Activated effector memory CD4-positive, alpha-beta T cell treated with anti-CD3 and anti-CD28 coated beads, Interleukin-2, amount 50 U/mL, for 16 hours (primary cell): ENCODE data around the gene LSM14A.
A peak's percentile ranks its signal among the peaks of the same experiment; 100 is the strongest.
"Not testable (repeated sequence)": the region's sequence is repeated elsewhere in the genome, so short reads cannot be mapped to it uniquely, and the experiment has no call there.

Experiments used
- DNase-seq: peaks from one replicate; pipeline ENCODE4 v3.0.0-alpha.2; 2020

The LSM14A gene

DNA sequence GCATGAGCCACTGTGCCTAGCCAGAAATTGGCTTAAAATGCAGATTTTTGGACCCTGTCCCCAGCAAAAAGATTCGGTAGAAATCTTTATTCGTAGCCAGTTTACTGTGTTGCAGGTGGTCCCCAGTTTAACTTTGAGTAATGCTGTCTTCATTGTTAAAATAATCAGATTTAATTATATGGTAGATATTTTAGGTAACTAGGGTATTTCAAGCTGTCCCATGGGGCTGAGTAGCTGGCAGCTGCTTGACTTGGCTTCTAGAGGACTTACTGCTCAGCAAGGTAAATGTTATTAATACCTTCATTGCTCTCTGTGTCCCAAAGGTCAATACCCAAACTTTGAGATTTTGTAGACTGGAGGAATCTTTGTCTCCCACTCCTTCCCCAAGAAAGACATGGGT is 21.1 kb downstream of the LSM14A start:
- DNase-seq = no peak

DNA sequence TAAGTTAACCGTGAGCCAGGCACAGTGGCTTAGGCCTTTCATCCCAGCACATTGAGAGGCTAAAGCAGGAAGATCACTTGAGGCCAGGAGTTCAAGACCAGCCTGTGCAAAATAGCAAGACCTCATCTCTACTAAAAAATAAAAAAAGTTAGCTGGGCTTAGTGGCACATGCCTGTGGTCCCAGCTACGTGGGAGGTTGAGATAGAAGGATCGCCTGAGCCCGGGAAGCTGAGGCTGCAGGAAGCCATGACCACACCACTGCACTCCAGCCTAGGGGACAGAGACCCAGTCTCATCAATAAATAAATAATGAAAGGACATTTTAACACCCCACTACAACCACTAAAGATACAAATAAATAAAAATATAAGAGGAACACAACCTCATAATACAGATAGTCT is 21.6 kb downstream of the LSM14A start:
- DNase-seq = no peak

DNA sequence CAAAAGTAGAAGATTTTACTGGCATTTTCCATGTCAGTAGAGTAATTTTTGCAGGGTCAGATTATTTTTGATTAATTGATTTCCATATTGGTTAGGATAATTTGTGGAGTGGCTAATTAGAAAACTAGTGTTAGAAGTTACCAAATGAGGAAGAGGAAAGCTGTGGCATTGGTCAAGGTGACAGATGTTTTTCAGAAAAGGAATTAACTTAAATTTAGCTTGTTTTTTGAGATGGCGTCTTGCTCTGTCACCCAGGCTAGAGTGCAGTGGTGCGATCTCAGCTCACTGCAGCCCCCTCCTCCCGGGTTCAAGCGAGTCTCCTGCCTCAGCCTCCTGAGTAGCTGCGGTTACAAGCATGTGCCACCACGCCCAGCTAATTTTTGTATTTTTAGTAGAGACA is 28.8 kb downstream of the LSM14A start:
- no peak for DNase-seq

- not testable (repeated sequence) for DNase-seq
These were observed 33.0 kb downstream of the LSM14A start for GRCh38 chr19:34205324-34205723.

GRCh38 chr19:34208291-34208884 is 36.1 kb downstream of the LSM14A start:
- DNase-seq = no peak

DNA sequence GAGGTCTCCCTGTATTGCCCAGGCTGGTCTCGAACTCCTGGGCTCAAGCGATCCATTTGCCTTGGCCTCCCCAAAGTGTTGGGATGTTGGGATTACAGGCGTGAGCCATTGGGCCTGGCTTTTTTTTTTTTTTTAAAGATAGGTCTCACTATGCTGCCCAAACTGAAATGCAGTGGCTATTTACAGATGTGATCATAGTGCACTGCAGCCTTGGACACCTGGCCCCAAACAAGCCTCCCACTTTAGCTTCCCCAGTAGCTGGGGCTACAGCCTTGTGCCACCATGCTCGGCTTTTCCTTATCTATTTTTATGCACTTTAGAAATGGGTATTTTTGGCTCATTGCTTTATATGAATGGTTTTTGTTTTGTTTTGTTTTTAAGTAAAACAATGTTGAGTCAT is 37.4 kb downstream of the LSM14A start:
- DNase-seq = no peak

- DNase-seq = no peak
These were observed 41.0 kb downstream of the LSM14A start for GRCh38 chr19:34213283-34213682.

- DNase-seq = no peak
These were observed 41.7 kb downstream of the LSM14A start for GRCh38 chr19:34214040-34214439.

- no peak for DNase-seq
These were observed 42.8 kb downstream of the LSM14A start for GRCh38 chr19:34215006-34215665.

DNA sequence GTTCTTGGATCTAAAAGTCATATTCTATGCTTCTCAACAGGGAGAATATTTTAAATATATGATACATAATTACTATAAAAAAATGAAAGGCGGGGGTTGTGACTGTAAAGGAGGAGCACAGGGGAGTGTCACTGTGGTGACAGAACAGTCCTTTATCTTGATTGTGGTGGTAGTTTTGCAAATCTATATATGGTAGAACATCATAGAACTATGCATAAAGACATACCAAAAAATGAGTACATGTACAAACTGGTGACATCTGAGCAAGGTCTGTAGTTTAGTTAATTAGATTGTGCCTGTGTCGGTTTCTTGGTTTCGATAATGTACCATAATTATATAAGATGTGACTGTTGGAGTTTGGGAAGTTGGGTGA is 43.3 kb downstream of the LSM14A start:
- DNase-seq = no peak

DNA sequence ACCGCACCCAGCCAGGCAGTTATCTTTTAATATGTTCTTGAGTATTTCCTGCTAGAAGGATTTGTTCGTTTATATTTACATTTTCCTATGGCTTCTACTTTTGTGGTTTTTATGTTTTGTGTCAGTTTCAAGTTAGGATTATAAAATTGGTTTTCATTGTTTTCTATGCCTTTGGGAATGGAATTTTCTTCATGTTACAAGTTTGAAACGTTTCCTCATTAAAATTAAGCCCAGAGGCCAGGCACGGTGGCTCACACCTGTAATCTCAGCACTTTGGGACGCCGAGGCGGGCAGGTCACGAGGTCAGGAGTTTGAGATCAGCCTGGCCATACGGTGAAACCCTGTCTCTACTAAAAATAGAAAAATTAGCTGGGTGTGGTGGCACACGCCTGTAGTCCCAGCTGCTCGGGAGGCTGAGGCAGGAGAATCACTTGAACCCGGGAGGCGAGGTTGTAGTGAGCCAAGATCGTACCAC is 44.5 kb downstream of the LSM14A start:
- not testable (repeated sequence) for DNase-seq

GRCh38 chr19:34217952-34218817 is 45.9 kb downstream of the LSM14A start:
- peak; percentile 82 for DNase-seq

DNA sequence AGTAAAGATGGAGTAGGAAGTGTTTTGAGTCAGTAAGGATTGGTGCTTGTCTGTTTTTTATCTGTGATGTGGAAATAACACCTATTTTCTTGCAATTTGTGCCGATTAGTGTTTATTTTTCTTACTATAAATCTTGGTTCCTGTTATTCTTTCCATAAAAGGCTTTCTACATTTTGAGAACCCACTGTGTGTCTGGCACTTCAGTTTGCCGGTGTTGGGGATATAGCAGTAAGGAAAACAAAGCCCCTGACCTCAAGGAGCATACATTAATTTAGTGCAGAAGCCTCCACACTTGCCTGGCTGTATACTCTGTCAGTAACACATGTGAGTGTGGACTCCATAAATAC is 46.5 kb downstream of the LSM14A start:
- no peak for DNase-seq

GRCh38 chr19:34220472-34221063 is 48.3 kb downstream of the LSM14A start:
- peak; percentile 82 for DNase-seq

- DNase-seq = no peak
These were observed 50.1 kb downstream of the LSM14A start for GRCh38 chr19:34222386-34222785.

DNA sequence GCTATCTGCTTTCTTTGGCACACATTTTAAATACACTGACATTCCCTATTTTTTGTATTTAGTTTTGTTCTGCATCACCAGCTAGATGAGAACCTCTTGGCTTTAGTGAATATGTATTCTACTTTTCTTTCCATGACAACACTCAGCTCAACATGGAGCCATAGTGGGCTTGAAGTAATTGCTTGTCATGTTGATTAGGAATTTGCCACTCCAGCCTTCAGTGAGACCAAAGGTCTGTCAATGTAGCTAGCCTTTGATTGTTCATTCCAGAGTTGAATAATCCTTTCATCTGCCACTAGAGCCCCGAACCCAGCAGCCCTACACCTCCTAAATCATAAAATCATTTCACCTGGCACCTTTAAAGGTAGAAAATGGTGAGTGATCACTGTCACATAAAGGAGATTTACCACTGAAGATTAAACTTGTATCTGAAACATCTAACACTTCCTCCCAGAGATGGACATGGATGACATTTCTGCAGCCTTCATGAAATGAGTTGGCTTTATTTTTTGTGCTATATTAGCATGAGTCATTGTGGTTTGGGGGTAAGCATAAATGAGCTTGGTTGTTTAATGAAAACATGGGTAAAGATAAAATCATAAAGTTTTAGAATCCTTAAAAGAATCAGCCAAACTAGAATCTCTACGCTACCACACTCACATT is 52.8 kb downstream of the LSM14A start:
- DNase-seq = no peak

GRCh38 chr19:34225659-34226015 is 53.3 kb downstream of the LSM14A start:
- no peak for DNase-seq

DNA sequence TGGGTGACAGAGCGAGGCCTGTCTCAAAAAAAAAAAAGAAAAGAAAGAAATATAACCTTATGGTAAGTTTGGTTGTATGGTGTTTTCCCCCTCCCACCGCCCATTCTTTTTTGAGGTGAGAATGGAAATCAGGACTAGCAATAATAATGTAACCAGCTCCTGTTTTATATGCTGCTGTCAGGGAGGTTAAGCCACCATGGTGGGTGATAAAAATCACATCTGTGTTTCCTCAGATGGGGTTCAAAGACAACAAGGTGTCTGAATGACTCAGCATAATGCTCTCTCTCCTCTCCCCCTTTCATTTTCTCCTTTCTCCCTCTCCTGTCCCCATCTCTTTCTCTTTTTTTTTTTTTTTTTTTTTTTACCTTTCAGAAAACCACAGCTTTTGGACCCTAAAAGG is 53.7 kb downstream of the LSM14A start:
- no peak for DNase-seq

- no peak for DNase-seq
These were observed 56.0 kb downstream of the LSM14A start for GRCh38 chr19:34228347-34228746.

GRCh38 chr19:34228762-34229161 is 56.5 kb downstream of the LSM14A start:
- DNase-seq = no peak

DNA sequence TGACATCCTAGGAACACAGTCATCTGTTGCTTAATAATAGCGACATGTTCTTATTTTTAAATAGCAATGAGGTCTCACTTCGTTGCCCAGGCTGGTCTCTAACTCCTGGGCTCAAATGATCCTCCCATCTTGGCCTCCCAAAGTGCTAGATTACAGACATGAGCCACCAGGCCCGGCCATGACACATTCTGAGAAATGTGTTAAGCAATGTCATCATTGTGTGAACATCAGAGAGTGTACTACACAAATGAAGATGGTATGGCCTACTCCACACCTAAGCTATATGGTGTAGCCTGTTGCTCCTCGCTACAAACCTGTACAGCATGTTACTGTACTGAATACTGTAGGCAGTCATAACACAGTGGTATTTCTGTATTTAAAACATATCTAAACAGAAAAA is 57.4 kb downstream of the LSM14A start:
- DNase-seq = no peak

DNA sequence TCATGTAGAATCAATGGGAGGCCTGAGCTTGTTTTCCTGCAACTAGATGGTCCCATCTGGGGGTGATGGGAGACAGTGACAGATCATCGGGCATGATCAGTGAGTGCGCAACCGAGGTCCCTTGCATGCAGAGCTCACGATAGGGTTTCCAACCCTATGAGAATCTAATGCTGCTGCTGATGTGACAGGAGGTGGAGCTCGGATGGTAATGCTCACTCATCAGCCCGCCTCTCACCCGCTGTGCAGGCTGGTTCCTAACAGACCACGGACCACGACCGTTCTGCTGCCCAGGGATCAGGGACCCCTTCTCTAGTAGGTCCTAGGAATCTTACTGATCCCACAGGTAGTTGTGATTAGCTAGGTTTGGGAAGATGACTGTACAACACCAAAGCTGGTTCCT is 58.5 kb downstream of the LSM14A start:
- no peak for DNase-seq

- DNase-seq = no peak
These were observed 59.1 kb downstream of the LSM14A start for GRCh38 chr19:34231439-34231838.
